B cell (primary cell): ENCODE measurements around the gene VPS41. TPM values are rescaled to one million over a fixed set of nuclear protein-coding genes. Genes with fewer than 3 reads are reported as not detected.

ENCODE experiments used
- ATAC-seq: fragments of 200-7000 bp; cut with Tn5 transposase; one replicate; pipeline ENCODE4 v1.10.0; 2021; ENCODE audit warnings: low read depth, mild to moderate bottlenecking, moderate number of reproducible peaks, moderate library complexity
- CTCF ChIA-PET: fragments of 350-600 bp; sonication (Branson Sonifier 250); formaldehyde crosslinking; loops from one replicate; lab custom pipeline; 2021; ENCODE audit warnings: antibody characterized with exemption, inconsistent platforms; lab: Charles Lee
- POLR2A ChIA-PET: fragments of 350-600 bp; sonication (Branson Sonifier 250); formaldehyde crosslinking; loops from one replicate; lab custom pipeline; 2021; ENCODE audit warnings: antibody characterized with exemption; lab: Charles Lee
- DNase-seq: peaks from one replicate; pipeline ENCODE4 v3.0.0; 2013
- H2AFZ ChIP-seq: 2 replicates; pipeline ENCODE4 v1.6.1; 2012; ENCODE audit warnings: mild to moderate bottlenecking, low read depth, low read length; ENCODE audit not compliant: insufficient read depth, poor library complexity, severe bottlenecking
- H3K27ac ChIP-seq, 2 donors: 1 replicate in 1 of 2; 2 replicates in 1 of 2; pipeline ENCODE4 v1.5.1; 2012 to 2013; ENCODE audit warnings: low read length in 2 of 2, mild to moderate bottlenecking in 2 of 2, moderate library complexity in 1 of 2
- H3K27me3 ChIP-seq, 4 experiments: fragments of 200-600 bp in 1 of 4; sonication (generic) in 1 of 4; replicated peaks in 1 of 4; 1 replicate in 2 of 4; 2 replicates in 2 of 4; pipeline versions ENCODE4 v1.6.1 to v1.7.0; 2013 to 2016; ENCODE audit warnings: low read length in 3 of 4, mild to moderate bottlenecking in 2 of 4, mixed read lengths in 1 of 4, moderate library complexity in 1 of 4; ENCODE audit not compliant: insufficient read depth in 4 of 4, control insufficient read depth in 3 of 4; ENCODE audit errors: control extremely low read depth in 1 of 4
- H3K36me3 ChIP-seq, 2 experiments: replicated peaks in 1 of 2; 1 replicate in 1 of 2; 2 replicates in 1 of 2; pipeline versions ENCODE4 v1.6.1 to v1.7.1; 2013; ENCODE audit warnings: low read length in 1 of 2; ENCODE audit not compliant: insufficient read depth in 2 of 2, control insufficient read depth in 1 of 2; ENCODE audit errors: control extremely low read depth in 1 of 2, extremely low read depth in 1 of 2
- H3K4me1 ChIP-seq, 2 donors: fragments of 200-600 bp in 1 of 2; sonication (generic) in 1 of 2; 1 replicate in 1 of 2; 2 replicates in 1 of 2; pipeline versions ENCODE4 v1.5.1 to v1.6.1; 2013 to 2017; ENCODE audit warnings: low read length in 2 of 2; ENCODE audit not compliant: control insufficient read depth in 2 of 2, insufficient read depth in 2 of 2
- H3K4me2 ChIP-seq: replicated peaks from 2 replicates; pipeline ENCODE3; 2012; ENCODE audit warnings: mild to moderate bottlenecking, low read depth, low read length; ENCODE audit not compliant: poor library complexity, severe bottlenecking
- H3K4me3 ChIP-seq, 5 experiments: fragments of 200-600 bp in 1 of 5; sonication (generic) in 1 of 5; 1 replicate in 3 of 5; 2 replicates in 2 of 5; pipeline versions ENCODE4 v1.5.1 to v1.7.0; 2011 to 2016; ENCODE audit warnings: low read length in 4 of 5, mild to moderate bottlenecking in 4 of 5, low read depth in 2 of 5, control low read depth in 1 of 5, moderate library complexity in 1 of 5; ENCODE audit not compliant: insufficient read depth in 1 of 5; ENCODE audit errors: control extremely low read depth in 1 of 5, extremely low read depth in 1 of 5
- H3K79me2 ChIP-seq: fragments of 200-600 bp; sonication (generic); one replicate; pipeline ENCODE4 v1.6.0; 2016; ENCODE audit warnings: low read length; ENCODE audit not compliant: control insufficient read depth, insufficient read depth
- H3K9ac ChIP-seq: fragments of 200-600 bp; sonication (generic); 2 replicates; pipeline ENCODE4 v1.6.1; 2017; ENCODE audit warnings: mild to moderate bottlenecking, low read length, moderate library complexity
- H3K9me3 ChIP-seq, 3 donors: one replicate each; pipeline versions ENCODE4 v1.6.1 to v1.7.1; 2013; ENCODE audit warnings: low read length in 2 of 3; ENCODE audit not compliant: control insufficient read depth in 2 of 3, insufficient read depth in 1 of 3; ENCODE audit errors: control extremely low read depth in 1 of 3
- H4K20me1 ChIP-seq: 2 replicates; pipeline ENCODE4 v1.6.0; 2012; ENCODE audit warnings: mild to moderate bottlenecking, low read length; ENCODE audit not compliant: insufficient read depth, control insufficient read depth, poor library complexity, severe bottlenecking
- H3K27ac Mint-ChIP-seq: one replicate; pipeline ENCODE4 v1.8.0; 2021; ENCODE audit warnings: mixed read lengths
- H3K27me3 Mint-ChIP-seq: one replicate; pipeline ENCODE4 v1.8.0; 2021; ENCODE audit warnings: mixed read lengths
- H3K4me1 Mint-ChIP-seq: one replicate; pipeline ENCODE4 v1.8.0; 2021; ENCODE audit warnings: mixed read lengths
- H3K4me3 Mint-ChIP-seq: one replicate; pipeline ENCODE4 v1.8.0; 2021; ENCODE audit warnings: mixed read lengths
- H3K9me3 Mint-ChIP-seq: one replicate; pipeline ENCODE4 v1.8.0; 2022; ENCODE audit warnings: mixed read lengths; ENCODE audit not compliant: insufficient read depth
- EZH2 ChIP-seq: IDR thresholded peaks from 2 replicates; pipeline ENCODE4 v1.6.1; 2012; ENCODE audit warnings: borderline replicate concordance, low read depth, mild to moderate bottlenecking, moderate library complexity, low read length; ENCODE audit not compliant: insufficient read depth, poor library complexity, severe bottlenecking
- WGBS: methylation state at CpG from one replicate; pipeline ENCODE4 v1.1.5; 2013; ENCODE audit warnings: missing lambda C conversion rate; ENCODE audit not compliant: insufficient coverage; 5-methylcytosine and 5-hydroxymethylcytosine counted together
- intact Hi-C: fragments of 100-400 bp; cut with micrococcal nuclease; formaldehyde crosslinking; loops from one replicate; pipeline ENCODE4 v1.10.0; 2022
- polyA plus RNA-seq: library from polyadenylated mRNA; depleted of rRNA; stranded (reverse); fragments of >200 nt; gene quantifications from 2 replicates; pipeline ENCODE4 v1.2.3, GENCODE V29; 2012
- total RNA-seq, 2 donors: library from RNA; stranded (reverse); fragments of 120-200 nt in 1 of 2; gene quantifications; 1 replicate in 1 of 2; 2 replicates in 1 of 2; pipeline versions ENCODE4 v1.2.3 to v1.2.4, GENCODE V29; 2013 to 2022
- TF ChIP-seq, protein P1 (sequence below): fragments of 200-600 bp; IDR thresholded peaks from one replicate; pipeline ENCODE4 v1.8.0; 2022; ENCODE audit warnings: antibody characterized with exemption, mild to moderate bottlenecking

Gene VPS41
- total and polyA plus RNA-seq, 2 donors (not counting 1 experiment from before 2014, with no cell fraction given) = 9.3 to 114 TPM

DNA sequence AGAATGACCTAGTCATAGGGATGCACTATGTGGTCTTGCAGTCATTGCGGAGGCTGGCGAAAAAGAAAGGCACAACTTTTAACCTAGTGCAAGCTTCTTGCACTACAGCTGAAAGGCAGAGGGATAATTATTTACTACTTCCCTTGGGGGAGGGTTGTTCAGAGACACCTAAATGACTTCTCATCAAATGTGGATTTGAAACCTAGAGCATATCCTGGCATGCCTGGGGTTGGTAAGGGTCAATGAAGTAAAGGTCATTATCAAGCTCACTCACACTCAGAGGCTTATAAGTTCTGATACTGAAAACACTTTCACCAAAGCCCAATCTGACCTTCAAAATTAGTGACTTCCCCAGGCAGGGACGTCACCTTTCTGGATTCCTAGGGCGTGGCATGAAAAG is 168.9 kb downstream of the VPS41 start:
- H3K36me3 ChIP-seq = peaks cover 15 to 63% of the 10 kb centered on the region in 2 experiments
- Mint-ChIP-seq H3K9me3 (no peaks in the 10 kb centered on the region), H3K4me1 (no peaks in the 10 kb centered on the region), H3K27me3 (no peaks in the 10 kb centered on the region), H3K27ac (no peak overlapping the region), H3K4me3 (no peak overlapping the region)
- DNase-seq (no peak), ATAC-seq (no peak)
- WGBS = 94% methylated on average over 2 of the region's 4 CpGs
- ChIA-PET POLR2A (no interaction called here), CTCF (no interaction called here)
- no peak for TF ChIP-seq EZH2
- TF ChIP-seq, protein P1, sequence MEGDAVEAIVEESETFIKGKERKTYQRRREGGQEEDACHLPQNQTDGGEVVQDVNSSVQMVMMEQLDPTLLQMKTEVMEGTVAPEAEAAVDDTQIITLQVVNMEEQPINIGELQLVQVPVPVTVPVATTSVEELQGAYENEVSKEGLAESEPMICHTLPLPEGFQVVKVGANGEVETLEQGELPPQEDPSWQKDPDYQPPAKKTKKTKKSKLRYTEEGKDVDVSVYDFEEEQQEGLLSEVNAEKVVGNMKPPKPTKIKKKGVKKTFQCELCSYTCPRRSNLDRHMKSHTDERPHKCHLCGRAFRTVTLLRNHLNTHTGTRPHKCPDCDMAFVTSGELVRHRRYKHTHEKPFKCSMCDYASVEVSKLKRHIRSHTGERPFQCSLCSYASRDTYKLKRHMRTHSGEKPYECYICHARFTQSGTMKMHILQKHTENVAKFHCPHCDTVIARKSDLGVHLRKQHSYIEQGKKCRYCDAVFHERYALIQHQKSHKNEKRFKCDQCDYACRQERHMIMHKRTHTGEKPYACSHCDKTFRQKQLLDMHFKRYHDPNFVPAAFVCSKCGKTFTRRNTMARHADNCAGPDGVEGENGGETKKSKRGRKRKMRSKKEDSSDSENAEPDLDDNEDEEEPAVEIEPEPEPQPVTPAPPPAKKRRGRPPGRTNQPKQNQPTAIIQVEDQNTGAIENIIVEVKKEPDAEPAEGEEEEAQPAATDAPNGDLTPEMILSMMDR = no peak
- H3K27ac ChIP-seq = no peak overlapping the region
- no peaks in the 10 kb centered on the region for H3K9me3 ChIP-seq
- no peaks in the 10 kb centered on the region for H3K79me2 ChIP-seq
- H4K20me1 ChIP-seq = no peaks in the 10 kb centered on the region
- no peak overlapping the region for H3K4me3 ChIP-seq
- no peaks in the 10 kb centered on the region for H3K27me3 ChIP-seq
- no peaks in the 10 kb centered on the region for H3K4me1 ChIP-seq
- no peak overlapping the region for H2AFZ ChIP-seq
- no peak overlapping the region for H3K9ac ChIP-seq
- intact Hi-C loops = no loop called here
- no peak overlapping the region for H3K4me2 ChIP-seq

DNA sequence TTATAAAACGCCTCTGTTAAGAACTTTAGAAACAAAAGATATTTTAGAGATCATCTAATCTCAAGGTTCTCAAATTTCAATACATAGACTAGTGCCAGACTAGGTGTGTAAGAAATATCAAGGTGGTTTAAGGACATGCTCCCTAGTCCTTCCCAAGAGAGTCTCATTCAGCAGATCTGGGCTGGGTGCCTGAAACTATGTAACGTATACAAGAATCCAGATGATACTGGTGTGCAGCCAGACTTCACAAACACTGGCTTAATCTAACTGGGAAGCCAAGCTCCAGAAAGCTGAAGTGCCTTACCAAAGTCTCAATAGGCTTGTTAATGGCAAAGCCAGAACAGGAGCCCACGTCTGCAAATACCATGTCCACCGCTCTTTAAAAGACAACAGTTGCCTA is 172.9 kb downstream of the VPS41 start:
- no peaks in the 10 kb centered on the region for H3K27me3 Mint-ChIP-seq
- no peak overlapping the region for H2AFZ ChIP-seq
- no peaks in the 10 kb centered on the region for H4K20me1 ChIP-seq
- no peak overlapping the region for H3K27ac ChIP-seq
- no peak overlapping the region for H3K27ac Mint-ChIP-seq
- peaks cover 0 to 3% (median 0%) of the 10 kb centered on the region in 3 donors for H3K9me3 ChIP-seq
- TF ChIP-seq, protein P1 = no peak
- TF ChIP-seq EZH2 = no peak
- no peaks in the 10 kb centered on the region for H3K79me2 ChIP-seq
- no peak overlapping the region for H3K4me2 ChIP-seq
- H3K36me3 ChIP-seq = peaks cover 1 to 35% of the 10 kb centered on the region in 2 experiments
- WGBS = 100% methylated on average over 3 of the region's 4 CpGs
- intact Hi-C loops = no loop called here
- no peak for ATAC-seq
- no peak overlapping the region for H3K4me3 Mint-ChIP-seq
- DNase-seq = no peak
- H3K4me1 Mint-ChIP-seq = no peaks in the 10 kb centered on the region
- H3K27me3 ChIP-seq = no peaks in the 10 kb centered on the region
- no peaks in the 10 kb centered on the region for H3K9me3 Mint-ChIP-seq
- no peaks in the 10 kb centered on the region for H3K4me1 ChIP-seq
- no peak overlapping the region for H3K4me3 ChIP-seq
- no peak overlapping the region for H3K9ac ChIP-seq
- ChIA-PET CTCF (no interaction called here), POLR2A (no interaction called here)
